ENCODE measurements around the gene OCLN. TPM values are rescaled to one million over a fixed set of nuclear protein-coding genes. Genes with fewer than 3 reads are reported as not detected.
"Not testable (repeated sequence)": the region's sequence is repeated elsewhere in the genome, so short reads cannot be mapped to it uniquely, and the experiment has no call there.

Gene OCLN
- total RNA-seq, 1 donor from 2014 or later = 76.9 TPM

DNA sequence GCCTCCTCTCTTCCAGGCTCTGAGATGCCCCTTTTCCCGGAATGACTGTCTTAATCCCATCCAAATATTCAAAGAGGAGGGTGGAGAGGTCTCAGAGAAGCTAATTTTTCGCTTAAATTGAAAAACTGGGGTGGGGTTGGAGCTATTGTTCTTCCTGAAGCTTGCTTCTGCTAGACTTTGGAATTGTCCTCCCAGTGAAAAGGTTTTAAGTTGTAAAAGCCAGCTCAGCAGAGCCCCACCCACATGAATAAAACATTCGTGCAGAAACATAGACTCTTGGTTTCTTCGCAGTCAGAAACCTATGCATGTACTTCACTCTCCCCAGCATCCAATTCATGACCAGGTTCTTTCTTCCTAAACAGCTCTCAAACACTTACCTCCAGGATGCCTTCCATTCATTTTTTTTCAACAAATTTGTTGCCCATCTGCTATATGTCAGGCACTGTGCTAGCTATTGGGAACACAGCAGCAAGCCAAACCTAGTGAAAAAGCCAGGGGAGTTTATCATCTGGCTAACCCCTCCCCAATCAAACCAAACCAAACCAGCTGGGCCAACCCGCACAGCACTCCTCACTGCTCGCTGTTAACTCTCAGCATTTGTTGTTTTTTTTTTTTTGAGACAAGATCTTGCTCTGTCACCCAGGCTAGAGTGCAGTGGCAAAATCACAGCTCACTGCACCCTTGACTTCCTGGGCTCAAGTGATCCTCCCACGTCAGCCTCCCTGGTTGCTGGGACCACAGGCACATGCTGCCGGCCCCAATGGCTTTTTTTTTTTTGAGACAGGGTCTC is 37.9 kb upstream of the OCLN start:
- no peak for FAIRE-seq
- TF ChIP-seq CTCF (IDR thresholded peaks at IDR 0.05; ENCODE audit: insufficient read depth, low read length, severe bottlenecking) = no peak
- no peaks in the 10 kb centered on the region for H3K27me3 ChIP-seq (ENCODE audit: control insufficient read depth, insufficient read depth, low read length)
- no peaks in the 10 kb centered on the region for H3K36me3 ChIP-seq (ENCODE audit: control insufficient read depth, insufficient read depth, low read length)
- no peak overlapping the region for H3K4me3 ChIP-seq (ENCODE audit: low read depth, low read length)
- DNase-seq (ENCODE audit: low read depth) = no peak

DNA sequence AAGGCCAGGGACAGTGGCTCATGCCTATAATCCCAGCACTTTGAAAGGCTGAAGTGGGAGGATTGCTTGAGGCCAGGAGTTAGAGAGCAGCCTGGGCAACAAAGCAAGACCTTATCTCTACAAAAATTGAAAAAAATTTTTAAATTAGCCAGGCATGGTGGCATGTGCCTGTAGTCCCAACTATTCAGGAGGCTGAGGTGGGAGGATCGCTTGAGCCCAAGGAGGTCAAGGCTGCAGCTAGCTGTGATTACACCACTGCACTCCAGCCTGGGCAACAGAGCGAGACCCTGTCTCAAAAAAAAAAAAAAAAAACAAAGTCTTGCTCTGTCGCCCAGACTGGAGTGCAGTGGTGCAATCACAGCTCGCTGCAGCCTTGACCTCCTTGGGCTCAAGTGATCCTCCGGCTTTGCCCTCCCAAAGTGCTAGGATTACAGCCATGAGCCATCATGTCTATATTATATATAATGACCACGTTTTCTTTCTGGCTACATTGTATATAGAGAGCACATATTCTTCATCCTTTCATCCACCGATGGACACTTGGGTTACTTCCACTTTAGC is 37.1 kb upstream of the OCLN start:
- not testable (repeated sequence) for H3K27me3 ChIP-seq (ENCODE audit: control insufficient read depth, insufficient read depth, low read length); FAIRE-seq; DNase-seq (ENCODE audit: low read depth); H3K36me3 ChIP-seq (ENCODE audit: control insufficient read depth, insufficient read depth, low read length); H3K4me3 ChIP-seq (ENCODE audit: low read depth, low read length)

GRCh38 chr5:69462170-69462569 is 30.4 kb upstream of the OCLN start:
- no peak for FAIRE-seq
- DNase-seq (ENCODE audit: low read depth) = no peak
- no peak overlapping the region for H3K4me3 ChIP-seq (ENCODE audit: low read depth, low read length)
- no peak for TF ChIP-seq CTCF (IDR thresholded peaks at IDR 0.05; ENCODE audit: insufficient read depth, low read length, severe bottlenecking)
- no peaks in the 10 kb centered on the region for H3K27me3 ChIP-seq (ENCODE audit: control insufficient read depth, insufficient read depth, low read length)
- no peaks in the 10 kb centered on the region for H3K36me3 ChIP-seq (ENCODE audit: control insufficient read depth, insufficient read depth, low read length)

GRCh38 chr5:69466375-69466774 is 26.2 kb upstream of the OCLN start:
- not testable (repeated sequence) for H3K4me3 ChIP-seq (ENCODE audit: low read depth, low read length); DNase-seq (ENCODE audit: low read depth); FAIRE-seq; H3K27me3 ChIP-seq (ENCODE audit: control insufficient read depth, insufficient read depth, low read length); H3K36me3 ChIP-seq (ENCODE audit: control insufficient read depth, insufficient read depth, low read length)

DNA sequence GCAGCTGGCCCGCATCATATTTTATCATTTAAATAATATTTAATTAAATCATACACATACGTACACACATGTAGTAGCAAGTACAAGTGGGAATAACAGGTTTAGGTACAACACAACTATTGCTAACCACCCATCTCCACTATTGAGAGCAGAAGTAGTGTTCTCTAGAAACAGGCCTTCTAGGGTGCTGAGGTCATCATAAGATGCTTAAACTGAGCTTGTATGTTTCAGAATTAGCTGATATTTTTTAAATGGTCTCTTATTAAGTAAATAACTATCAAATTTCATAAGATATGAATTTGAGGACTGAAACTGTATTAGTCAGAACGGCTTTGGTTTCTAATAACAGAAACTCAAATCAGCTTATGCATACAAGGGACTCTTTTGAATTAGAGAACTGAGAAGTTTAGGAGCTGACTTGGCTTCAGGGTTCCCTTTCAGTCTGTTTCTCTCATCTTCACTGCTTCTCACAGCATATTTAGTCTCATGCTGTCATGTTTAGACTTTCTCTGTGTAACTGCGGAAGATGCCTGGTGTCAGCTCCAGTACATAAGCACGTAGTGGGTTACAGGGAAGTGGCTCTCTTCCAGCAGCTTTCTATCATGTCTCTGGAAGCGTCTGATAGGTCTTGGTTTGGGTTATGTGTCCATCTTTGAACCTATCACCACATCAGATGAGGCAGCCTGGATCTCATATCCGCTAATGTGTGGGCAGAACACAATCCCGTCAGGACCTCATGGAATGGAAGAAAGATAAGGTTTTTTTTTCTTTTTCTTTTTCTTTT is 25.0 kb upstream of the OCLN start:
- Histone ChIP-seq H3K4me3 (ENCODE audit: low read depth, low read length) (no peak overlapping the region), H3K27me3 (ENCODE audit: control insufficient read depth, insufficient read depth, low read length) (no peaks in the 10 kb centered on the region), H3K36me3 (ENCODE audit: control insufficient read depth, insufficient read depth, low read length) (no peaks in the 10 kb centered on the region)
- no peak for DNase-seq (ENCODE audit: low read depth)
- TF ChIP-seq CTCF (IDR thresholded peaks at IDR 0.05; ENCODE audit: insufficient read depth, low read length, severe bottlenecking) = no peak
- FAIRE-seq = no peak

- no peaks in the 10 kb centered on the region for H3K36me3 ChIP-seq (ENCODE audit: control insufficient read depth, insufficient read depth, low read length)
- no peak for TF ChIP-seq CTCF (IDR thresholded peaks at IDR 0.05; ENCODE audit: insufficient read depth, low read length, severe bottlenecking)
- no peak for FAIRE-seq
Observed at GRCh38 chr5:69468631-69469030, 24.0 kb upstream of the OCLN start.

GRCh38 chr5:69471516-69471915 is 21.1 kb upstream of the OCLN start:
- H3K27me3 ChIP-seq (ENCODE audit: control insufficient read depth, insufficient read depth, low read length); FAIRE-seq; H3K36me3 ChIP-seq (ENCODE audit: control insufficient read depth, insufficient read depth, low read length); DNase-seq (ENCODE audit: low read depth); H3K4me3 ChIP-seq (ENCODE audit: low read depth, low read length): not testable (repeated sequence)

More at GRCh38 chr5:69468631-69469030, 24.0 kb upstream of the OCLN start:
- Histone ChIP-seq H3K27me3 (ENCODE audit: control insufficient read depth, insufficient read depth, low read length) (no peaks in the 10 kb centered on the region), H3K4me3 (ENCODE audit: low read depth, low read length) (no peak overlapping the region)
- DNase-seq (ENCODE audit: low read depth) = no peak

GRCh38 chr5:69472535-69473143 is 20.0 kb upstream of the OCLN start:
- not testable (repeated sequence) for FAIRE-seq; DNase-seq (ENCODE audit: low read depth); H3K4me3 ChIP-seq (ENCODE audit: low read depth, low read length); H3K36me3 ChIP-seq (ENCODE audit: control insufficient read depth, insufficient read depth, low read length); H3K27me3 ChIP-seq (ENCODE audit: control insufficient read depth, insufficient read depth, low read length)

Data from bronchial epithelial cell (primary cell).